Measurements from ENCODE around the gene GUF1. TPM values are rescaled to one million over a fixed set of nuclear protein-coding genes. Genes with fewer than 3 reads are reported as not detected.

GUF1 gene, protein sequence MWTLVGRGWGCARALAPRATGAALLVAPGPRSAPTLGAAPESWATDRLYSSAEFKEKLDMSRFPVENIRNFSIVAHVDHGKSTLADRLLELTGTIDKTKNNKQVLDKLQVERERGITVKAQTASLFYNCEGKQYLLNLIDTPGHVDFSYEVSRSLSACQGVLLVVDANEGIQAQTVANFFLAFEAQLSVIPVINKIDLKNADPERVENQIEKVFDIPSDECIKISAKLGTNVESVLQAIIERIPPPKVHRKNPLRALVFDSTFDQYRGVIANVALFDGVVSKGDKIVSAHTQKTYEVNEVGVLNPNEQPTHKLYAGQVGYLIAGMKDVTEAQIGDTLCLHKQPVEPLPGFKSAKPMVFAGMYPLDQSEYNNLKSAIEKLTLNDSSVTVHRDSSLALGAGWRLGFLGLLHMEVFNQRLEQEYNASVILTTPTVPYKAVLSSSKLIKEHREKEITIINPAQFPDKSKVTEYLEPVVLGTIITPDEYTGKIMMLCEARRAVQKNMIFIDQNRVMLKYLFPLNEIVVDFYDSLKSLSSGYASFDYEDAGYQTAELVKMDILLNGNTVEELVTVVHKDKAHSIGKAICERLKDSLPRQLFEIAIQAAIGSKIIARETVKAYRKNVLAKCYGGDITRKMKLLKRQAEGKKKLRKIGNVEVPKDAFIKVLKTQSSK
- total RNA-seq: 10 to 100 TPM; 35.4 to 38.9 TPM

DNA sequence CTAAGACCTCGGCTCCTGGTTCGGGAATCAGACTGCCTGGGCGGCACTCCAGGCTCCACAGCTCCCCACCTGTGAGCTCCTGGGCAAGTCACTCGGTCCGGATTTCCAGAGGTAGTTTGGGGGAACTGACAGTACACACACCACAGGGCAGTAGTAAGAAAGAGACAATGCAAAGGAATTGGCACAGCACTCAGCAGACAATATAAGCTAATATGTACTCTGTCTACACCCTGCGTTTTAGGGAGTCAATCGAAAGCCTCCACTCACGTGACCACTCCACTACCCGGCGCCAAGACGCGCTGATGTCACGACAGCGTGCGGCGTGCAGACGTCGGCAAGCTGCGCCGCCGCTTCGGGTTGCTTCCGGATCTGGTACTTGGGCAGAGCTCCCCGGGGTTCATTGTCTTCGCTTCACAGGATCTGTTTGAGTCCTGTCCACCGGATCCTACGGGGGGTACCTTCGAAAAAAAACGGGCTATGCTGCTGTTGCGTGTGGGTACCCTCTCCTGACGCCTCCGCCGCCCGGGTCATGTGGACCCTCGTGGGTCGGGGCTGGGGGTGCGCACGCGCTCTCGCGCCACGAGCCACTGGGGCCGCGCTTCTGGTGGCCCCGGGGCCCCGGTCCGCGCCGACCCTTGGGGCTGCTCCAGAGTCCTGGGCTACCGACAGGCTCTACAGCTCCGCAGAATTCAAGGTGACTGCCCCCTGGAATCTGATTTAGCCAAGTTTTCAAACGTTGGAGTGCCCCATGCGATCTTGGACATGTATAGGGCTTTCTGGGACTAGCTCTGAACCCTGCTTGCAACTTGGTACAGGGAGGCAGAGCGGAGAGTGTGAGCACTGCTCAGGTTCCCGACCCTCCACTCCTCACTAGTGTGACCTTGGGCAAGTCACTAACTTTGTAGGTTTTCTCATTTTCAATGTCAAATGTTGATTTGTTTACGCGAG, at the start of gene GUF1:
TSS of gene GUF1 (plus strand) at position 327 of the 948 bp plus-strand sequence. CDS start at position 530, 203 bp downstream.
- Mint-ChIP-seq H3K27ac (peak within 1 kb of the TSS; percentile 98), H3K9me3 (no peaks in the 10 kb centered on the region), H3K4me1 (peaks cover 9% of the 10 kb centered on the region), H3K27me3 (no peaks in the 10 kb centered on the region), H3K36me3 (ENCODE audit: low read depth) (peaks cover 34% of the 10 kb centered on the region), H3K4me3 (peak within 1 kb of the TSS; percentile 97)
- ATAC-seq (replicated peaks): peak; percentile 96

DNA sequence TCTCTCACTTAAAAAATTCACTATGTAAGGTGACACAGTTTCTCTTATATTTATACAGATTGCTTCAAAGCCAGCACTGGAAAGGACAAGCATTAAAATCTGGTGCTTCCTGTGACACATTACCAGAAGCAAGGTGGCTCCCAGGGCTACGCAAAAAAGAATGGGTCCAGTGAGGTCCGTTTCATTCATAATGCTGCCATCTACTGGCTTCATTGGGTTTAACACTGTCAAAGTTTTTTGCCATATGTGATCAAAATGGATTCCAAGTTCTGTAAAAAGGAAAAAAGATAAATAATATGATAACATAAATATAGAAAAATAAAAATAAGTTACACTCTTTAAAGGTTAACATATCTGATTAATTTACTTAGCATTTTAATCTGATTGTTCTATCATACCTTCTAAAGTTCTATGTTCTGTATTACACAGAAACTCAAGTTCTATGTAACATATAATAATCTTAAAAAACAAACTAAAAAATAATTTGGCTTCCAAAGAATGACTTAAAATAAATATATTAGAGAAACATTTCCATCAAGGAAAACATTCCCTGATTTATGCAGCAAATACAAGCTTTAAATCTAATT, 48.8 kb upstream of the GUF1 start:
- no peaks in the 10 kb centered on the region for H3K4me1 Mint-ChIP-seq
- no peaks in the 10 kb centered on the region for H3K36me3 Mint-ChIP-seq (ENCODE audit: low read depth)
- ATAC-seq (replicated peaks): peak; percentile 79
- H3K27ac Mint-ChIP-seq: no peak overlapping the region
- no peaks in the 10 kb centered on the region for H3K27me3 Mint-ChIP-seq
- no peaks in the 10 kb centered on the region for H3K9me3 Mint-ChIP-seq
- no peak overlapping the region for H3K4me3 Mint-ChIP-seq

DNA sequence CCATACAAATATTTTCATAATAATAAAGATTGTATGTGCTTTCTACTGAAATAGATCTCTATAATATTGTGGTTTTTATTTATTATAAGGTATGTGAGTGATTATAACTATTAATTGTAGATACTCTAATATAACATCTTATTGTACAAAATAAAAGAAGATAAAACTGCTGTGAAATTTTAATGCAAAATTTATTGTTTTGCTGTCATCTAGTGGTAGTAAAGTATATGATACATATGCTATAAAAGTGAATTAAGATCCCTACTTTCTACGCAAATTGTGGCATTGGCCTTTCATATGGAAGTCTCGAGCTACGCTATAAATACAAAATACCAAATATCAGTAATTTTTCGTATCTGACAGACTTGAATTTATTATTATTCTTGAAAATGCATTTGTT, 46.1 kb upstream of the GUF1 start:
- no peak overlapping the region for H3K4me3 Mint-ChIP-seq
- H3K36me3 Mint-ChIP-seq (ENCODE audit: low read depth): no peaks in the 10 kb centered on the region
- peaks cover 5% of the 10 kb centered on the region for H3K27me3 Mint-ChIP-seq
- no peaks in the 10 kb centered on the region for H3K4me1 Mint-ChIP-seq
- no peak for ATAC-seq (replicated peaks)
- H3K27ac Mint-ChIP-seq: no peak overlapping the region
- H3K9me3 Mint-ChIP-seq: no peaks in the 10 kb centered on the region

DNA sequence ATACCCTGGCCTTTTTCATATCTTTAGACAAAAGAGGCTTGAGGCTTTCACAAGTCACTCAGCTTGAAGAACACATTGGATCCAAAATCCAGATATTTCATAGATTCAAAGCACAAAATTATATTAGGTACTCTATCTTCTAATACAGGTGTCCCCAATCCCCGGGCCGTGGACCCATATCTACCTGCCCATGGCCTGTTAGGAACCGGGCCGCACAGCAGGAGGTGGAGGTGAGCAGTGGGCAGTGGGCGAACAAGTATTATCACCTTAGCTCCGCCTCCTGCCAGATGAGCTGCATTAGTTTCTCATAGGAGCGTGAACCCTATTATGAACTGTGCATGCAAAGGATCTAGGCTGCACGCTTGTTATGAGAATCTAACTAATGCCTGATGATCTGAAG, 45.5 kb upstream of the GUF1 start:
- no peak for ATAC-seq (replicated peaks)
- H3K4me3 Mint-ChIP-seq: no peak overlapping the region
- no peaks in the 10 kb centered on the region for H3K4me1 Mint-ChIP-seq
- peaks cover 5% of the 10 kb centered on the region for H3K27me3 Mint-ChIP-seq
- H3K36me3 Mint-ChIP-seq (ENCODE audit: low read depth): no peaks in the 10 kb centered on the region
- H3K27ac Mint-ChIP-seq: no peak overlapping the region
- no peaks in the 10 kb centered on the region for H3K9me3 Mint-ChIP-seq

- no peaks in the 10 kb centered on the region for H3K4me1 Mint-ChIP-seq
- no peak for ATAC-seq (replicated peaks)
- peaks cover 10% of the 10 kb centered on the region for H3K27me3 Mint-ChIP-seq
- H3K9me3 Mint-ChIP-seq: peaks cover 5% of the 10 kb centered on the region
- H3K27ac Mint-ChIP-seq: no peak overlapping the region
- no peaks in the 10 kb centered on the region for H3K36me3 Mint-ChIP-seq (ENCODE audit: low read depth)
- no peak overlapping the region for H3K4me3 Mint-ChIP-seq
Measured at GRCh38 chr4:44638091-44638490, 40.1 kb upstream of the GUF1 start.

DNA sequence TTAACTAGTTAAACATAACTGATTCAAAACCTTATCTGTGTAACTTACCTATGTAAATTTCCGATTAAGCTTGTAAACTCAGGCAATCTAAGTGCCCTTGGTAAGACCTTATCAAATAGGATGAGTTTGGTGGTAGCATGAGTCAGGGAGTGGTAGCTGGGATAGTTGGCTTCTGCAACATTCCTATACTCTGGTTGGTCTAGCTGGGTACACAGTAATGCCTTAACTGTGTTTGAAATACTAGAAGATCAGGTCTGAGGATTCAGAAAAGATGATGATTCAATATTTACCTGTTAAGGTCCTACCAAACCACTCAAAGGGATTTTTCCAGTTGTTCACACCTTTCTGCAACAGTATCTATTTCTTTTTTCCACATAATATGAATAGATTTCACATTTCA, 32.1 kb upstream of the GUF1 start:
- Mint-ChIP-seq H3K27me3 (peaks cover 14% of the 10 kb centered on the region), H3K4me3 (no peak overlapping the region), H3K27ac (no peak overlapping the region), H3K36me3 (ENCODE audit: low read depth) (no peaks in the 10 kb centered on the region), H3K4me1 (no peaks in the 10 kb centered on the region), H3K9me3 (peaks cover 8% of the 10 kb centered on the region)
- ATAC-seq (replicated peaks): no peak

- Mint-ChIP-seq H3K27ac (no peak within 1 kb of the TSS), H3K9me3 (no peaks in the 10 kb centered on the region), H3K27me3 (peaks cover 11% of the 10 kb centered on the region), H3K4me1 (no peaks in the 10 kb centered on the region), H3K36me3 (ENCODE audit: low read depth) (no peaks in the 10 kb centered on the region), H3K4me3 (no peak within 1 kb of the TSS)
- ATAC-seq (replicated peaks): no peak
Measured at GRCh38 chr4:44651425-44651824, 26.8 kb upstream of the GUF1 start, which contains the start of gene YIPF7. YIPF7 (minus strand) TSS chr4:44651625; CDS start chr4:44650100, 1,525 bp downstream.

DNA sequence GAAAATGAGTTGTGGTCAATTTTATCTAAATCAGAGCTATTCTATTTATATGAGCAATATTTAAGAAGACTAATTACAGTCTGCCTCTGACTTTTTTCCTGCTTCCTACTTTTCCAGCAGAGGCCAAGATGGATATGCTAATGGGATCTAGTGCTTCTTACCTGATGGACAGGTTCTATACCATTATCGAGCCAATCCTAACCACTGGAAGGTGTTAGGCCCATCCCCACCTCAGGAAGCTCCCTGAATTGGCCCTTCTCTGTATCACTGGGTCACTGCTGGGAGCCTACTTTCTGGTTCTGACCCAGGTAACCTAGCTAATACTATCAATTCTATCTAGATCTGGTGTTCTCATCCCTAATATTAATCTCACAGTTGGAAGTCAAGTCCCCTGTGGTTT, 26.2 kb upstream of the GUF1 start:
- no peak for ATAC-seq (replicated peaks)
- Mint-ChIP-seq H3K36me3 (ENCODE audit: low read depth) (no peaks in the 10 kb centered on the region), H3K27me3 (peaks cover 6% of the 10 kb centered on the region)

DNA sequence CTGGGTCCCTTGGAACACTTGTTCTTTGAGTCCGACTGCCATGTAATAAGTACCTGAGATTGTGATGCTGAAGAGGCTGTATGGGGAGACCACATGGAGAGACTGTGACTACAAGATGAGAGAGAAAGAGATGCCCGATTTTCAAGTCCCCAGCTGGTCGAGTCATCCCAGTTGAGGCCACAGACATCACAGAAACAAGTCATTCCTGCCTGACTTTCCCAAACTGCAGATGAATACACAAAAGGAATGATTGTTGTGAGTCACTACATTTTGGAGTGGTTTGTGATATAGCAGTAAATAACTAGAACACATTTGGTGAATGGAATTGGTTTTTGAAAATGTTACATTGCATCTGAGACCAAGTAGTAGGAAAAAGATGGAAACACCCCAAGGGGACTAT, 17.8 kb upstream of the GUF1 start:
- H3K4me3 Mint-ChIP-seq: no peak overlapping the region
- peaks cover 8% of the 10 kb centered on the region for H3K27me3 Mint-ChIP-seq
- no peak overlapping the region for H3K27ac Mint-ChIP-seq
- H3K36me3 Mint-ChIP-seq (ENCODE audit: low read depth): no peaks in the 10 kb centered on the region
- H3K4me1 Mint-ChIP-seq: no peaks in the 10 kb centered on the region
- ATAC-seq (replicated peaks): no peak
- no peaks in the 10 kb centered on the region for H3K9me3 Mint-ChIP-seq

More for the DNA sequence above, 26.2 kb upstream of the GUF1 start:
- Mint-ChIP-seq H3K27ac (no peak overlapping the region), H3K9me3 (no peaks in the 10 kb centered on the region), H3K4me1 (no peaks in the 10 kb centered on the region), H3K4me3 (no peak overlapping the region)

GRCh38 chr4:44661940-44662622, 16.1 kb upstream of the GUF1 start:
- Mint-ChIP-seq H3K27me3 (peaks cover 8% of the 10 kb centered on the region), H3K27ac (no peak overlapping the region), H3K4me3 (no peak overlapping the region), H3K9me3 (no peaks in the 10 kb centered on the region), H3K4me1 (no peaks in the 10 kb centered on the region), H3K36me3 (ENCODE audit: low read depth) (no peaks in the 10 kb centered on the region)
- ATAC-seq (replicated peaks): no peak

DNA sequence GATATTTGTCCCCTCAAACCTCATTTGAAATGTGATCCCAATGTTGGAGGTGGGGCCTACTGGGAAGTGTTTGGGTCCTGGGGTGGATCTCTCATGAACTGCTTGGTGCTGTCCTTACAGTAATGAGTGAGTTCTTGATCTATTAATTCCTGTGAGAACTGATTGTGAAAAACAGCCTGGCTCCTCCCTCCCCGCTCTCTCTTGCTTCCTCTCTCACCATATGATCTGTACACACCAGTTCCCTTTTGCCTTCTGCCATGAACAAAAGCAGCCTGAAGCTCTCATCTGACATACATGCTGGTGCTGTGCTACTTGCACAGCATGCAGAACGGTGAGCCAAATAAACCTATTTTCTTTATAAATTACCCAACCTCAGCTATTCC, 15.6 kb upstream of the GUF1 start:
- no peaks in the 10 kb centered on the region for H3K4me1 Mint-ChIP-seq
- H3K36me3 Mint-ChIP-seq (ENCODE audit: low read depth): no peaks in the 10 kb centered on the region
- no peak for ATAC-seq (replicated peaks)
- H3K27ac Mint-ChIP-seq: no peak overlapping the region
- H3K9me3 Mint-ChIP-seq: no peaks in the 10 kb centered on the region
- H3K4me3 Mint-ChIP-seq: no peak overlapping the region
- H3K27me3 Mint-ChIP-seq: peaks cover 10% of the 10 kb centered on the region

DNA sequence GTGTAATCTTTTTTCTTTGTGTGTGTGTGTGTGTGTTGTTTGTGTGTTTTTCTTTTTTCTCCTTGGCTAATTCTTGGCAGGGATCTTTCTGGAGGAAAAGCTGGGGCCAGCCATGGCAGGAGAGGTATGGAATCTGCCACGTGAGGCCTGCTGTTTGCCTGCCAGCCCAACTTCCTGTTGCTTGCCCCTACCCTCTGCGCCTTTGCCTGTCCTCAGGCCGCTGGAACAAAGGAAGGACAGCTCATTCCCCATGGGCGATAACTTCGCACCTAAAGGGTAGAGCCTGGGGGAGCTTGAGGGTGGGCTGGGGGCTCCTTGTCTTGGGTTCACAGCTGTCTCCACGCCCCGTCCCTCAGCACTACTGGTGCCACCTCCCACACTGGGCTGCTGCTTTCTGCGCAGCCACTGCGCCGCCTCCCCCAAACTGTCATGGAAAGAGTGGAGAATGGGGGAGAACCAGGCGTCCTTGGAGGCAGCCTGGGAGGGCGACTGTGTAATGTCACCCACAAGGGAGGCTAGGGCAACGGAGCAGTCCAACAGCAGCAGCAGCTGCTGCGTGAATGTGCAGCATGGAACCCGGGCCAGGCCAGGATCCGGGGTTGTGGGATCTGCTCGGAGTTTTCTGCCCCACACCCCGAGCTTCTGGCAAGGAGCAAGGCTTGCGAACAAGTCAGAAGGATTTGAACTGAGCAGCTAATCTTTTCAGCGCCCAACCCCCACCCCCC, 14.5 kb upstream of the GUF1 start:
- Mint-ChIP-seq H3K36me3 (ENCODE audit: low read depth) (no peaks in the 10 kb centered on the region), H3K4me1 (no peaks in the 10 kb centered on the region), H3K9me3 (no peaks in the 10 kb centered on the region), H3K4me3 (no peak overlapping the region), H3K27ac (no peak overlapping the region), H3K27me3 (peaks cover 9% of the 10 kb centered on the region)
- ATAC-seq (replicated peaks): no peak

GRCh38 chr4:44668526-44668925, 9.7 kb upstream of the GUF1 start:
- no peak overlapping the region for H3K4me3 Mint-ChIP-seq
- H3K9me3 Mint-ChIP-seq: no peaks in the 10 kb centered on the region
- peaks cover 22% of the 10 kb centered on the region for H3K27me3 Mint-ChIP-seq
- no peak for ATAC-seq (replicated peaks)
- H3K4me1 Mint-ChIP-seq: no peaks in the 10 kb centered on the region
- H3K36me3 Mint-ChIP-seq (ENCODE audit: low read depth): no peaks in the 10 kb centered on the region
- no peak overlapping the region for H3K27ac Mint-ChIP-seq

Data from activated T-helper 17 cell treated with anti-CD3 and anti-CD28 coated beads, Interleukin-2, amount 50 U/mL, for 72 hours (primary cell).